Natural killer cell (primary cell): ENCODE data around the gene SH3TC2. TPM values are rescaled to one million over a fixed set of nuclear protein-coding genes. Genes with fewer than 3 reads are reported as not detected.

Experiments used
- ATAC-seq, 3 donors: fragments of 150-1000 bp in 2 of 3; fragments of 200-7000 bp in 1 of 3; cut with Tn5 transposase; 1 replicate in 1 of 3; 2 replicates in 2 of 3; pipeline ENCODE4 v1.10.0; 2021; ENCODE audit warnings: mild to moderate bottlenecking in 2 of 3, moderate library complexity in 2 of 3
- DNase-seq, 2 donors: peaks; one replicate each; pipeline versions ENCODE4 v3.0.0 to v3.0.0-alpha.2; 2013 to 2021; ENCODE audit warnings: mixed read lengths in 1 of 2
- H3K27ac ChIP-seq: one replicate; pipeline ENCODE4 v1.5.1; 2013; ENCODE audit warnings: mild to moderate bottlenecking, low read length
- H3K27me3 ChIP-seq: one replicate; pipeline ENCODE4 v1.6.1; 2013; ENCODE audit warnings: low read length; ENCODE audit not compliant: control insufficient read depth, insufficient read depth
- H3K36me3 ChIP-seq: one replicate; pipeline ENCODE4 v1.6.1; 2013; ENCODE audit warnings: low read length; ENCODE audit not compliant: control insufficient read depth, insufficient read depth
- H3K4me1 ChIP-seq: one replicate; pipeline ENCODE4 v1.6.1; 2013; ENCODE audit warnings: low read length; ENCODE audit not compliant: control insufficient read depth, insufficient read depth
- H3K4me3 ChIP-seq: one replicate; pipeline ENCODE4 v1.5.1; 2013; ENCODE audit warnings: low read length
- H3K9me3 ChIP-seq: one replicate; pipeline ENCODE4 v1.6.1; 2013; ENCODE audit warnings: low read length; ENCODE audit not compliant: control insufficient read depth, insufficient read depth
- H3K27ac Mint-ChIP-seq, 2 donors: one replicate each; pipeline ENCODE4 v1.8.0; 2022; ENCODE audit warnings: mild to moderate bottlenecking in 2 of 2, mixed read lengths in 2 of 2, moderate library complexity in 1 of 2
- H3K27me3 Mint-ChIP-seq, 2 donors: one replicate each; pipeline ENCODE4 v1.8.0; 2022; ENCODE audit warnings: low read depth in 2 of 2, mixed read lengths in 2 of 2
- H3K36me3 Mint-ChIP-seq: one replicate; pipeline ENCODE4 v1.8.0; 2022; ENCODE audit warnings: mixed read lengths
- H3K4me1 Mint-ChIP-seq, 2 donors: one replicate each; pipeline ENCODE4 v1.8.0; 2022; ENCODE audit warnings: mixed read lengths in 2 of 2
- H3K4me3 Mint-ChIP-seq: one replicate; pipeline ENCODE4 v1.8.0; 2022; ENCODE audit warnings: mild to moderate bottlenecking, moderate library complexity, mixed read lengths
- H3K9me3 Mint-ChIP-seq, 2 donors: one replicate each; pipeline ENCODE4 v1.8.0; 2022; ENCODE audit warnings: mixed read lengths in 2 of 2
- CTCF ChIP-seq: fragments of 200-600 bp; IDR thresholded peaks from one replicate; pipeline ENCODE4 v1.8.0; 2022; ENCODE audit warnings: antibody characterized with exemption
- WGBS: methylation state at CpG from one replicate; pipeline ENCODE4 v1.1.7; 2013; ENCODE audit warnings: missing lambda C conversion rate; ENCODE audit not compliant: insufficient coverage; 5-methylcytosine and 5-hydroxymethylcytosine counted together
- intact Hi-C: fragments of 100-400 bp; cut with micrococcal nuclease; formaldehyde crosslinking; loops from one replicate; pipeline ENCODE4 v1.14.2; 2022
- total RNA-seq, 4 donors: library from RNA; stranded (reverse); fragments of 120-200 nt in 1 of 4; gene quantifications; one replicate each; pipeline versions ENCODE4 v1.2.3 to v1.2.4, GENCODE V29; 2013 to 2022

Gene SH3TC2
- total RNA-seq, 3 donors from 2014 or later (not counting 1 experiment from before 2014, with no cell fraction given) = 0.11 to 0.68 (median 0.58) TPM

GRCh38 chr5:149072791-149073190 is 9.9 kb upstream of the SH3TC2 start:
- no peaks in the 10 kb centered on the region for H3K4me1 Mint-ChIP-seq
- no peaks in the 10 kb centered on the region for H3K36me3 Mint-ChIP-seq
- Histone ChIP-seq H3K4me1 (no peaks in the 10 kb centered on the region), H3K9me3 (no peaks in the 10 kb centered on the region), H3K27me3 (no peaks in the 10 kb centered on the region), H3K27ac (no peak overlapping the region), H3K36me3 (no peaks in the 10 kb centered on the region), H3K4me3 (no peak overlapping the region)
- no peak overlapping the region for H3K27ac Mint-ChIP-seq
- DNase-seq = no peak
- no peak for TF ChIP-seq CTCF
- no peaks in the 10 kb centered on the region for H3K27me3 Mint-ChIP-seq
- WGBS = 82% methylated on average over 2 of the region's 2 CpGs
- ATAC-seq = no peak
- intact Hi-C loops = no loop called here
- H3K4me3 Mint-ChIP-seq = no peak overlapping the region
- H3K9me3 Mint-ChIP-seq = no peaks in the 10 kb centered on the region

GRCh38 chr5:149072376-149072775 is 9.5 kb upstream of the SH3TC2 start:
- no peak for DNase-seq
- Mint-ChIP-seq H3K27ac (no peak overlapping the region), H3K27me3 (no peaks in the 10 kb centered on the region), H3K4me1 (no peaks in the 10 kb centered on the region), H3K4me3 (no peak overlapping the region), H3K9me3 (no peaks in the 10 kb centered on the region), H3K36me3 (no peaks in the 10 kb centered on the region)
- no peak overlapping the region for H3K4me3 ChIP-seq
- H3K4me1 ChIP-seq = no peaks in the 10 kb centered on the region
- WGBS = no CpG with 5 or more reads among the region's 1 CpG
- H3K27me3 ChIP-seq = no peaks in the 10 kb centered on the region
- no peak for TF ChIP-seq CTCF
- ATAC-seq = no peak
- H3K27ac ChIP-seq = no peak overlapping the region
- H3K9me3 ChIP-seq = no peaks in the 10 kb centered on the region
- H3K36me3 ChIP-seq = no peaks in the 10 kb centered on the region
- intact Hi-C loops = no loop called here

GRCh38 chr5:149071756-149072155 is 8.9 kb upstream of the SH3TC2 start:
- DNase-seq = no peak
- H3K4me1 Mint-ChIP-seq = no peaks in the 10 kb centered on the region
- Histone ChIP-seq H3K4me3 (no peak overlapping the region), H3K27ac (no peak overlapping the region), H3K4me1 (no peaks in the 10 kb centered on the region), H3K9me3 (no peaks in the 10 kb centered on the region), H3K36me3 (no peaks in the 10 kb centered on the region), H3K27me3 (no peaks in the 10 kb centered on the region)
- H3K27ac Mint-ChIP-seq = no peak overlapping the region
- H3K4me3 Mint-ChIP-seq = no peak overlapping the region
- H3K9me3 Mint-ChIP-seq = no peaks in the 10 kb centered on the region
- no peaks in the 10 kb centered on the region for H3K36me3 Mint-ChIP-seq
- no peaks in the 10 kb centered on the region for H3K27me3 Mint-ChIP-seq
- intact Hi-C loops = no loop called here
- ATAC-seq = no peak
- TF ChIP-seq CTCF = no peak
- 100% methylated on average over 1 of the region's 2 CpGs for WGBS

- no peaks in the 10 kb centered on the region for H3K36me3 ChIP-seq
- H3K4me3 ChIP-seq = no peak overlapping the region
- ATAC-seq (no peak), DNase-seq (no peak)
- Mint-ChIP-seq H3K4me1 (no peaks in the 10 kb centered on the region), H3K27ac (no peak overlapping the region), H3K4me3 (no peak overlapping the region), H3K36me3 (no peaks in the 10 kb centered on the region), H3K27me3 (no peaks in the 10 kb centered on the region), H3K9me3 (no peaks in the 10 kb centered on the region)
- H3K4me1 ChIP-seq = no peaks in the 10 kb centered on the region
- no peaks in the 10 kb centered on the region for H3K27me3 ChIP-seq
- H3K9me3 ChIP-seq = no peaks in the 10 kb centered on the region
- WGBS = no CpG with 5 or more reads among the region's 1 CpG
- no peak for TF ChIP-seq CTCF
- intact Hi-C loops = no loop called here
- H3K27ac ChIP-seq = no peak overlapping the region
Observed at GRCh38 chr5:149071216-149071615, 8.4 kb upstream of the SH3TC2 start.
